HEK293 (cell line): ENCODE results near the gene LCN1.

Experiments
- YY1 ChIP-seq: fragments of 450-650 bp; formaldehyde crosslinking; IDR thresholded peaks from 2 replicates; pipeline ENCODE4 v1.5.1; 2018; ENCODE audit warnings: missing biosample characterization, missing genetic modification characterization
- ZBTB1 ChIP-seq: fragments of 450-650 bp; formaldehyde crosslinking; IDR thresholded peaks from 2 replicates; pipeline ENCODE4 v1.5.1; 2016; ENCODE audit warnings: missing biosample characterization, missing genetic modification characterization
- ZNF169 ChIP-seq: fragments of 450-650 bp; formaldehyde crosslinking; IDR thresholded peaks from 2 replicates; pipeline ENCODE4 v1.5.1; 2016; ENCODE audit warnings: missing biosample characterization, missing genetic modification characterization
- ZNF354C ChIP-seq: fragments of 450-650 bp; formaldehyde crosslinking; IDR thresholded peaks from 2 replicates; pipeline ENCODE4 v1.5.1; 2016; ENCODE audit warnings: missing biosample characterization, missing genetic modification characterization, low read depth, borderline replicate concordance
- ZNF776 ChIP-seq: fragments of 450-650 bp; formaldehyde crosslinking; IDR thresholded peaks from 2 replicates; pipeline ENCODE4 v1.5.0; 2017; ENCODE audit warnings: missing biosample characterization, missing genetic modification characterization, borderline replicate concordance
- TF ChIP-seq, protein P1 (sequence below): fragments of 450-650 bp; formaldehyde crosslinking; IDR thresholded peaks from 2 replicates; pipeline ENCODE4 v1.5.1; 2016; ENCODE audit warnings: missing biosample characterization, missing genetic modification characterization
- TF ChIP-seq, protein P2 (sequence below): fragments of 450-650 bp; formaldehyde crosslinking; IDR thresholded peaks from 2 replicates; pipeline ENCODE4 v1.5.1; 2016; ENCODE audit warnings: missing biosample characterization, missing genetic modification characterization

DNA sequence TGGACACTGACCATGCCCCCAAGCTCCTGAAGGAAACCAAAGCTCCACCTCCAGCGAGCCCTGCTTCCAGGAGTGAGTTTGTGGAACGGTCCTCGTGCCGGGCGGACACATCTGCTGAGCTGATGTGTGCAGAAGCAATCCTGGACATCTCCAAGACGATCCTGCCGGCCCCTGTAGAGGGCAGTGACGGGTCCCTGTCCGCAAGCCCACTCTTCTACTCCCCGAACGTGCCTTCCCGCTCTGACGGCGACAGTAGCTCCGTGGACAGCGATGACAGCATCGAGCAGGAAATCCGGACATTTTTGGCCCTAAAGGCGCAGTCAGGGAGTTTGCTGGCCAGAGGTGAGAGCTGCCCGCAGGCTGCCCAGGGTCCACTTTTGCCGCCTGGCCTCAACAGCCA, 35.4 kb upstream of the LCN1 start:
- TF ChIP-seq ZNF354C (no peak), ZNF169 (tag by site-specific recombination) (no peak), YY1 (tag by site-specific recombination) (no peak), ZNF776 (tag by site-specific recombination) (no peak), ZBTB1 (tag by site-specific recombination) (no peak)
- TF ChIP-seq, protein P1, sequence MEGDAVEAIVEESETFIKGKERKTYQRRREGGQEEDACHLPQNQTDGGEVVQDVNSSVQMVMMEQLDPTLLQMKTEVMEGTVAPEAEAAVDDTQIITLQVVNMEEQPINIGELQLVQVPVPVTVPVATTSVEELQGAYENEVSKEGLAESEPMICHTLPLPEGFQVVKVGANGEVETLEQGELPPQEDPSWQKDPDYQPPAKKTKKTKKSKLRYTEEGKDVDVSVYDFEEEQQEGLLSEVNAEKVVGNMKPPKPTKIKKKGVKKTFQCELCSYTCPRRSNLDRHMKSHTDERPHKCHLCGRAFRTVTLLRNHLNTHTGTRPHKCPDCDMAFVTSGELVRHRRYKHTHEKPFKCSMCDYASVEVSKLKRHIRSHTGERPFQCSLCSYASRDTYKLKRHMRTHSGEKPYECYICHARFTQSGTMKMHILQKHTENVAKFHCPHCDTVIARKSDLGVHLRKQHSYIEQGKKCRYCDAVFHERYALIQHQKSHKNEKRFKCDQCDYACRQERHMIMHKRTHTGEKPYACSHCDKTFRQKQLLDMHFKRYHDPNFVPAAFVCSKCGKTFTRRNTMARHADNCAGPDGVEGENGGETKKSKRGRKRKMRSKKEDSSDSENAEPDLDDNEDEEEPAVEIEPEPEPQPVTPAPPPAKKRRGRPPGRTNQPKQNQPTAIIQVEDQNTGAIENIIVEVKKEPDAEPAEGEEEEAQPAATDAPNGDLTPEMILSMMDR (tag by site-specific recombination), result no peak
- TF ChIP-seq, protein P2, sequence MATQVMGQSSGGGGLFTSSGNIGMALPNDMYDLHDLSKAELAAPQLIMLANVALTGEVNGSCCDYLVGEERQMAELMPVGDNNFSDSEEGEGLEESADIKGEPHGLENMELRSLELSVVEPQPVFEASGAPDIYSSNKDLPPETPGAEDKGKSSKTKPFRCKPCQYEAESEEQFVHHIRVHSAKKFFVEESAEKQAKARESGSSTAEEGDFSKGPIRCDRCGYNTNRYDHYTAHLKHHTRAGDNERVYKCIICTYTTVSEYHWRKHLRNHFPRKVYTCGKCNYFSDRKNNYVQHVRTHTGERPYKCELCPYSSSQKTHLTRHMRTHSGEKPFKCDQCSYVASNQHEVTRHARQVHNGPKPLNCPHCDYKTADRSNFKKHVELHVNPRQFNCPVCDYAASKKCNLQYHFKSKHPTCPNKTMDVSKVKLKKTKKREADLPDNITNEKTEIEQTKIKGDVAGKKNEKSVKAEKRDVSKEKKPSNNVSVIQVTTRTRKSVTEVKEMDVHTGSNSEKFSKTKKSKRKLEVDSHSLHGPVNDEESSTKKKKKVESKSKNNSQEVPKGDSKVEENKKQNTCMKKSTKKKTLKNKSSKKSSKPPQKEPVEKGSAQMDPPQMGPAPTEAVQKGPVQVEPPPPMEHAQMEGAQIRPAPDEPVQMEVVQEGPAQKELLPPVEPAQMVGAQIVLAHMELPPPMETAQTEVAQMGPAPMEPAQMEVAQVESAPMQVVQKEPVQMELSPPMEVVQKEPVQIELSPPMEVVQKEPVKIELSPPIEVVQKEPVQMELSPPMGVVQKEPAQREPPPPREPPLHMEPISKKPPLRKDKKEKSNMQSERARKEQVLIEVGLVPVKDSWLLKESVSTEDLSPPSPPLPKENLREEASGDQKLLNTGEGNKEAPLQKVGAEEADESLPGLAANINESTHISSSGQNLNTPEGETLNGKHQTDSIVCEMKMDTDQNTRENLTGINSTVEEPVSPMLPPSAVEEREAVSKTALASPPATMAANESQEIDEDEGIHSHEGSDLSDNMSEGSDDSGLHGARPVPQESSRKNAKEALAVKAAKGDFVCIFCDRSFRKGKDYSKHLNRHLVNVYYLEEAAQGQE, result no peak
